Dedifferentiated amniotic fluid mesenchymal stem cell (primary cell): Measurements from ENCODE around the gene LTA.

ENCODE experiments used
- DNase-seq: peaks from one replicate; pipeline ENCODE4 v3.0.0-alpha.2; 2016; ENCODE audit errors: extremely low spot score

Gene LTA, protein sequence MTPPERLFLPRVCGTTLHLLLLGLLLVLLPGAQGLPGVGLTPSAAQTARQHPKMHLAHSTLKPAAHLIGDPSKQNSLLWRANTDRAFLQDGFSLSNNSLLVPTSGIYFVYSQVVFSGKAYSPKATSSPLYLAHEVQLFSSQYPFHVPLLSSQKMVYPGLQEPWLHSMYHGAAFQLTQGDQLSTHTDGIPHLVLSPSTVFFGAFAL

GRCh38 chr6:31572041-31572911, at the start of gene LTA:
LTA (plus strand) TSS chr6:31572289; CDS start chr6:31572743, 454 bp downstream.
- no peak for DNase-seq

DNA sequence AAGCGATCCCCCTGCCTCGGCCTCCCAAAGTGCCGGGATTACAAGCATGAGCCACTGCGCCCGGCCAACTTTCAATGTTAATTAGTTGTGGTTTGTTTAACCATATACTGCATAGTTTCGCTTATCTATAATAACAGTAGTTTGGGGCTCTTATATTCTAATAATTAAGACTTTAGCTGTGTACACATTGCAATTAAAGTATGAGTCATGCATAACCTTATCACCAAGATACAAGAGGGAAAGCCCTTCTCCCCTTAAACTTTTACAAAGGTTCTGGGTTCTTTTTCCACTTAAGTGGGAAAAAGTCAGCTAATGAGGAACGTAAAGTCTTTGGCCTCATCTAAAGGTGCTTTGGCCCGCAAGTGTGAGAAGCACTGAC, 46.5 kb upstream of the LTA start:
- no peak for DNase-seq

GRCh38 chr6:31525932-31526591, 46.0 kb upstream of the LTA start:
- DNase-seq, result no peak

DNA sequence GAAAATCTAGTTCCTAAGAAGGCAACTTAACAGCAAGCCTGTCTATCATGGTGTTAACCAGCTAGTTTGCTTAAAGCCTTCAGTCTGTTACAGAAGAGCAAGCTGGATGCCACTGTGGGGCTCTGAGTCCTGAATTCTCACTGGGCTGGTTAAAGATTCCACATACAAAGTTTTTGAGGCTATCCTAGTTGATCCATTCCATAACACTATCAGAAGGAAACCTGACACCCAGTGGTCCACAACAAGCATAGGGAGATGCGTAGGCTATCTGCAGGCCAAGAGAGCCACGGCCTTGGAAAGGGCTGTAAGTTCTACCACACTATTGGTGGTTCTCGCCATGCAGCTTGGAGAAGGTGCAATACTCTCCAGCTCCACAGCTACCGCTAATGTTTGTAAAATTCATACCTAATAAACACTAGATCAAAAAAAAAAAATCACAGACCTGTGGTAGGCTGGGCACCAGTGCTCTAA, 43.7 kb upstream of the LTA start:
- no peak for DNase-seq

- DNase-seq, result no peak
These were observed 43.2 kb upstream of the LTA start, which contains the start of gene MCCD1 for GRCh38 chr6:31528821-31529328. MCCD1 (plus strand) TSS chr6:31528962; CDS start chr6:31529015, 53 bp downstream.

DNA sequence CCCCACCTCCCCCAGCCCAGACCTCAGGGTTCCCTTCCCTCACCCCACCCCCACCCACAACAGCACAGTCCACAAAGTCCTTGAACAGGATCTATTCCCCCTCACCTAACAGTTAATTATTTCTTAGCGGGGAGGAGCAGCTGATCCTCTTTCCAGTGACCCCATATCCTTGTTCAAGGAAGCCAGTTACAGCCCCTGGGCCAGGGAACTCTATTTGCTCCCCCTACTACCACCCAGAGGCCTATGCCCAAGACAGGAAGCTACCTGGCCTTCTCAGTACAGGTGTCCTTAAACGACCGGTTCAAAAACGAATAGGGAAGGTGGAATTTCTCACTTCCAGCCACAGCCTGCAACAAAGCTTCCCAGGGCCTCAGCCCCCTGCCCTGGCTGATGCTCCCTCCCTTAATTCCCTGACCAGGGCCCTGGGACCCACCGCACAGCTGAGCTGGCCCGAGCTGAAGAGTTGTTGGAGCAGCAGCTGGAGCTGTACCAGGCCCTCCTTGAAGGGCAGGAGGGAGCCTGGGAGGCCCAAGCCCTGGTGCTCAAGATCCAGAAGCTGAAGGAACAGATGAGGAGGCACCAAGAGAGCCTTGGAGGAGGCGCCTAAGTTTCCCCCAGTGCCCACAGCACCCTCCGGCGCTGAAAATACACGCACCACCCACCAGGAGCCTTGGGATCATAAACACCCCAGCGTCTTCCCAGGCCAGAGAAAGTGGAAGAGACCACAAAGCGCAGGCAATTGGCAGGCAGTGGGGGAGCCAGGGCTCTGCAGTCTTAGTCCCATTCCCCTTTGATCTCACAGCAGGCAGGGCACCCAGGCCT, 42.5 kb upstream of the LTA start:
- DNase-seq, result no peak

DNA sequence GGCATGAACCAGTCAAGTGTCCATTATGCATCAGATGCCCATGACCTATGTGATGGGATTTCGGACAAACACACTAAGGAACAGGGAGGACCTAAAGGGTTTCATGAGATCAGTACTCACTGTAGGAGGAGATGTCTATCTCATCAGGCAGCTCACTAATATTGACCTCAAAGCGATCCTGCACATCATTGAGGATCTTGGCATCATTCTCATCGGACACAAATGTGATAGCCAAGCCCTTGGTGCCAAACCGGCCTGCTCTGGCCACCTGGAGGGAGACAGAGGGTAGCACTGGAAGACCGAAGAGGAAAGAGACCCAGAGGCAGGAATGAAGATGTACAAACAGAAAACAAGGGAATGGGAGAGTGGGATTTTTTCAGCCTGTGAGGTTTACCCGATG, 41.4 kb upstream of the LTA start:
- DNase-seq, result no peak

DNA sequence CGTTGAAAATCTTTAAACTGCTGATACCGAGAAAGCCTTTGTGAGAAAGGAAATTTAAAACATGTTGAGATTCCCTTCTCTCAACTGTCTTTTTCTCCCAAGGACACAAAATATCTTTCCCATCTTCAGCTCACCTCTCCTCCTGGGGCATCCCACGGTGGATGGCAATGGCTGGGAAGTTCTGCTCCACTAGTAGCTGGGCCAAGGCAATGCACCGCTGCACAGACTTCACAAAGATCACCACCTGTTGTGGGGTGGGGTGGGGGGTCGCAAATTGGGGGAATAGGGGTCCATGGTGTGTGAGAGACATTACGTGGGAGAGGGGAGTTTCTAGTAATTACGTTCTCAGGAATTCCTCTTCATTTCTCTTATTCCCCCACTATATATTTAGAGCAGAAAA, 40.9 kb upstream of the LTA start:
- no peak for DNase-seq

DNA sequence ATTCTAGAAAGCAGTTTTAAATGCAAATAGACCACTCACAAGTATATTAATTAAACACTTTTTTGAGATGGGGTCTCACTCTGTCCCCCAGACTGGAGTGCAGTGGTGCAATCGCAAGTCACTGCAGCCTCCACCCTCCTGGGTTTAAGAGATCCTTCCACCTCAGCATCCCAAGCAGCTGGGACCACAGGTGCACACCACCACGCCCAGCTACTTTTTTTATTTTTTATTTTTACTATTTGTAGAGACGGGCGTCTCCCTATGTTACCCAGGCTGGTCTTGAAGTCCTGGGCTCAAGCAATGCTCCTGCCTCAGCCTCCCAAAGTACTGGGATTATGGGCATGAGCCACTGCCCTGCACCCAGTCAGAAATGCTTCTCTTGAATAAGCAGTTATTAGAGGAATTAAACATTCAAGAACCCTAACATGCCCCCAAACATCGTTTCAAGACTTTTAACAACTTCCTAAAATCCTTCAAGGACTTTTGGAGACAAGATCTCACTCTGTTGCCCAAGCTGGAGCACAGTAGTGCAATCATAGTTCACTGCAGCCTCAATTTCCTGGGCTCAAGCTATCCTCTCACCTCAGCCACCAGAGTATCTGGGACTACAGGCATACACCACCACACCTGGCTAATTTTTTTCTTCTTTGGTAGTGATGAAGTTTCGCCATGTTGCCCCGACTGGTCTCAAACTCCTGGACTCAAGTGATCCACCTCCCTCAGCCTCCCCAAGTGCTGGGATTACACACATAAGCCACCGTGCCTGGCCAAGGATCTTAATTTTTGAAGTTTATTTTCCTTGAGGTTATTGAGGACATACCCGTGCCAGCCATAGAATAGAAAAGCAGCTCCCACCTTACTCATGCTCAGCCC, 40.1 kb upstream of the LTA start:
- DNase-seq, result no peak

DNA sequence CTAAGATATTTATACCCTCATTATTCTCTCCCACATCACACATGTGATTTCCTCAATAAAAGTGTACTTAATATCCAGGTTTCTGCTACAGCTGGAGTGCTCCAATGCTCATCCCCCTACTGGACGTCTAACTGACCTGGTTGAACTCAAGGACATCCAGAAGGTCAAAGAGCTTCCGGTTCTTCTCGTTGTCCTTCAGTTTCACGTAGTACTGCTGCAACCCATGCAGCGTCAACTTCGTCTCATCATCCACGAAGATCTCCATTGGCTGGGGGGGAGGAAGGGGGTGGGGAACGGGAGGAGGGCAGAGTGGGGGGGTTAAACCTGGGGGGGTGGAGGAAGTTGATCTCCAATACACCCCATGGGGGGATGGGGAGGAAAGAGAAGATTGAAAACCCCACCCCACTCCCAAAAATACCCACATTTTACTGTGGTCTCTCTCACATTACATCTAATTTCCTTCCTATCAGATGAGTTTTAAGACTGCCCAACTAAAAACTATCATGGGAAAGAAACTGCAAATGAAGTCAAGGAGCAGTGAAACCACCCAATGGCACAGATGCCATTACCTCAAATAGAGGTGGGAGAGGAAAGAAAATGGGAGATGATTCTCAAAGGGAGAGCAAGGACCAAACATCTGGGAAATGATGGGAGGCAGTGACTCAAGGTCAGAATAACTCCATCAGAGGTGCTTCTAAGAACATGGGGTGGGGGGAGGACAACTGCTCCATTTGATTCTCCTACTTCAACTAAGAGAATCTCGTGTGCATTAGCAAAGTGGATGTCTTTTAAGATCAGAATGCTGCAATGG, 39.2 kb upstream of the LTA start:
- no peak for DNase-seq

- DNase-seq, result no peak
These were observed 38.6 kb upstream of the LTA start for GRCh38 chr6:31533455-31533841.

DNA sequence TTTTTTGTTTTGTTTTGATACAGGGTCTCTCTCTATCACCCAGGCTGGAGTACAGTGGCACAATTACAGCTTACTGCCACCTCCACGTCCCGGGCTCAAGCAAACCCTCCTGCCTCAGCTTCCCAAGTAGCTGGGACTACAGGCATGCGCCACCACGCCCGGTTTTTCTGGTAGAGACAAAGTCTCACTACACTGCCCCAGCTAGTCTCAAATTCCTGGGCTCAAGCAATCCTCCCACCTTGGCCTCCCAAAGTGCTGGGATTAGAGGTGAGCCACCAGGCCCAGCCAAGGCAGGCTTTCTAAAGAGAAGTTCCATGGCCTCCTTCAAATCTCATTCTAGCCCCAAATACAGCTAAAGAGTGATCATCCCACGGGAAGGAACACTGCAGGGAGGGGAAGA, 38.1 kb upstream of the LTA start:
- DNase-seq, result no peak

DNA sequence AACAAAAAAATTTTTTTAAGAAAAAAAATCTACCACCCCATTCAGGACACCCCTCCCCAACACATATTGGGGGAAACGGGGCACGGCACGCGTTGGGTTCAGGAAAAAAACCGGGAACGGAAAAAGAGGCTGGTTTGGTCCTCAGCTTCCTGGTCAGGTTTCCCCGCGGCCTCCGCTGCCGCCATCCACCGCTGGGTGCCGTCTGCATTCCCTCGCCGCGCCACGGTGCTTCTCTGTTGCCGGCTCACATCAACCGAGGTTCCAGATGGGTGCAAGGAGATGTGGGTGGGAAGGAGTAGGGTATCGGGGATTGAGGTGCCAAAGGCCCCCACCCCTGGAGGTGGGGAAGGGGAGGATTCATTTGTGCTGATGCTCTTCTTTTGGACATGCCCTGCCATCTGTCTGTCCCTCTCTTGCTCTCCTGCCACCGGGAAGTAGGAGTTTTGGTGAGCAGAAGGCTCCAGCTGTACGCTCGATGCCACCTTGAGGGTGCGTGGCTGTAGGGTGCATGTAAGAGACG, 37.5 kb upstream of the LTA start:
- no peak for DNase-seq

DNA sequence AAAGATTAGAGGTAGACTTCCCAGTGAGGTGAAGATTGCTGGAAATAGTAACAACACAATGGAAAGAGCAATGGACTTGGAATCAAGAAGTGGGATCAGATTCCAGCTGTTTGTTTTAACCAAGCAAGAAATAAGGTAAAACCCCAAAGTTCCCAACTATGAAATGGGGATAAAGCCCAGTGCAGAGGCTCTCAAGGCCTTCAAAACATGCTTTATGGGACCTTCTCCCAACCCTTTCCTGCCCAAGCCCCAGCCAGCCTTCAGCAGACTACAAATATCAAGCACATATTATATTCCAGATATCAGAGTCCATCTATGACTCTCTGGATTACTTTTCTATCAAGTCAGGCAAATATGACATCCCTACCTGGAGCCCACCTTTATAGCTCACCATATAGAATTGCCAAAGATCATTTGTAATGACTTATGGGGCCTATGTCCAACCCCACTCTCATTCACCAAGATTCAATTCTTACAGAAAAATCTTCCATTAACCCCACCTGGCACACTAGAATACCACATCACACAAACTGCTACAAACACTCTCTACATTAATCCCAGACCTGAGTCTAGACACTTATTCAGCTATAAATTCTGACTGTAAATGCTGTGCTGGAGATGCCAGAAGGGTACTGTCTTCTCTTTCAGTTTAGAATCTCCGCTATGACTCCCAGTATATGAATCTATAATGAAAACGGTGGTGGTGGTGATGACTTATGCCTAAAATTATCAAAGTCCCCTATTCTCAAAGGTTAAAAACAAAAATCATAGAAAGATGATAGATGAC, 36.4 kb upstream of the LTA start:
- DNase-seq, result no peak

- no peak for DNase-seq
These were observed 33.2 kb upstream of the LTA start for GRCh38 chr6:31538805-31539400.

DNA sequence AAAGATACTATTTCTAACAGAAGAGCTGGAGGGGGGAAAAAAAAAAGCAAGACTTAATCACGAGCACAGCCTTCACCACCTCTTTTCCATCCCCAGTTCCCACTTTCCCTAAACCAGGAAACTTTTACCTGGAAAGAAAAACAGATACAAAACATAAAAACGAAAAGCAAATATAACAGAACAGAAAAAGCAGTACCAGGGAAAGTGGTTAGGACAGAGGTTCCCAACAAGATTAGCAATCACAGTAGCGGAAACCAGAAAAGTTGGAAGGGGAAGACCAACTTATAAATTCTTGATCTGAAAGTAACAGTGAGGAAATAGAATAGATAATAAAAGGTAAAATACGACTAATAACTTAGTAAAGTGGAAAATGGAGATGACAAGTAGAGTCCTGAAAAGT, 31.4 kb upstream of the LTA start:
- no peak for DNase-seq

GRCh38 chr6:31541059-31541657, 30.9 kb upstream of the LTA start:
- DNase-seq, result no peak
